Testis (tissue), 3 donors: ENCODE measurements around the gene TCP11L1. TPM values are rescaled to one million over a fixed set of nuclear protein-coding genes. Genes with fewer than 3 reads are reported as not detected.
"Not testable (repeated sequence)": the region's sequence is repeated elsewhere in the genome, so short reads cannot be mapped to it uniquely, and the experiment has no call there.

Experiments
- DNase-seq: peaks from one replicate; pipeline ENCODE4 v3.0.0-alpha.2; 2019
- H3K27ac ChIP-seq, 2 donors: fragments of 200-600 bp; sonication (generic); one replicate each; pipeline ENCODE4 v1.5.1; 2019
- H3K27me3 ChIP-seq: fragments of 200-600 bp; sonication (generic); one replicate; pipeline ENCODE4 v1.5.1; 2019
- H3K36me3 ChIP-seq: fragments of 200-600 bp; sonication (generic); one replicate; pipeline ENCODE4 v1.5.1; 2017; ENCODE audit warnings: low read depth; ENCODE audit errors: missing control alignments
- H3K4me1 ChIP-seq: fragments of 200-600 bp; sonication (generic); one replicate; pipeline ENCODE4 v1.5.1; 2019
- H3K4me3 ChIP-seq, 2 donors: fragments of 200-600 bp; sonication (generic); one replicate each; pipeline ENCODE4 v1.5.1; 2017 to 2019
- H3K9me3 ChIP-seq: fragments of 200-600 bp; sonication (generic); one replicate; pipeline ENCODE4 v1.5.1; 2017
- CTCF ChIP-seq, 3 experiments: fragments of 450-650 bp in 2 of 3; fragments of 200-600 bp in 1 of 3; sonication (generic) in 1 of 3; IDR thresholded peaks; one replicate each; pipeline ENCODE4 v1.5.1; 2016 to 2019; ENCODE audit warnings: antibody characterized with exemption in 3 of 3, mild to moderate bottlenecking in 2 of 3, moderate library complexity in 1 of 3
- POLR2A ChIP-seq: fragments of 450-650 bp; IDR thresholded peaks from one replicate; pipeline ENCODE4 v1.6.1; 2017; ENCODE audit warnings: antibody characterized with exemption, mild to moderate bottlenecking, moderate library complexity
- WGBS, 2 donors: methylation state at CpG; one replicate each; pipeline ENCODE4 v1.1.5; 2018; 5-methylcytosine and 5-hydroxymethylcytosine counted together
- intact Hi-C: fragments of 100-400 bp; cut with DNase I; formaldehyde crosslinking; loops from one replicate; pipeline ENCODE4 v1.15.1; 2023; ENCODE audit warnings: low total_unique reads
- polyA plus RNA-seq: library from polyadenylated mRNA; stranded (reverse); fragments of 350-450 nt; fragmentation: Illumina TruSeq; extraction: RNeasy Lipid Tissue Mini Kit (QIAGEN cat#74804); gene quantifications from one replicate; pipeline ENCODE4 v1.2.3, GENCODE V29; 2014; ENCODE audit warnings: low read depth, low replicate concordance; ENCODE audit not compliant: insufficient read depth
- total RNA-seq, 2 donors: library from RNA; depleted of rRNA; stranded (reverse); fragments of >200 nt; gene quantifications; one replicate each; pipeline ENCODE4 v1.2.3, GENCODE V29; 2016

Gene TCP11L1
- total and polyA plus RNA-seq, 3 donors from 2014 or later = 13.6 to 31.9 (median 26.6) TPM

GRCh38 chr11:33027233-33027632, 12.1 kb upstream of the TCP11L1 start:
- H3K4me1 ChIP-seq = no peaks in the 10 kb centered on the region
- TF ChIP-seq CTCF (IDR thresholded peaks at IDR 0.05) (no peak), POLR2A (no peak)
- intact Hi-C loops = no loop called here
- H3K4me3 ChIP-seq = no peak overlapping the region
- H3K36me3 ChIP-seq = no peaks in the 10 kb centered on the region
- no peaks in the 10 kb centered on the region for H3K27me3 ChIP-seq
- WGBS, 2 donors = 83 to 88% methylated on average over 2 of the region's 2 CpGs
- no peaks in the 10 kb centered on the region for H3K9me3 ChIP-seq
- no peak for DNase-seq
- no peak overlapping the region for H3K27ac ChIP-seq

- Histone ChIP-seq H3K4me1 (no peaks in the 10 kb centered on the region), H3K4me3 (no peak overlapping the region), H3K9me3 (no peaks in the 10 kb centered on the region), H3K36me3 (no peaks in the 10 kb centered on the region), H3K27ac (no peak overlapping the region), H3K27me3 (no peaks in the 10 kb centered on the region)
- WGBS, 2 donors = 71 to 72% methylated on average over 4 of the region's 4 CpGs
- intact Hi-C loops = no loop called here
- no peak for DNase-seq
- TF ChIP-seq CTCF (IDR thresholded peaks at IDR 0.05) = no peak
- TF ChIP-seq POLR2A = no peak
These were observed 11.4 kb upstream of the TCP11L1 start for GRCh38 chr11:33027846-33028536.

- TF ChIP-seq POLR2A = no peak
- no peaks in the 10 kb centered on the region for H3K27me3 ChIP-seq
- no peaks in the 10 kb centered on the region for H3K9me3 ChIP-seq
- no peaks in the 10 kb centered on the region for H3K36me3 ChIP-seq
- no peak for DNase-seq
- no peak overlapping the region for H3K27ac ChIP-seq
- no peak overlapping the region for H3K4me3 ChIP-seq
- intact Hi-C loops = no loop called here
- H3K4me1 ChIP-seq = no peaks in the 10 kb centered on the region
- 75% methylated on average over 2 of the region's 2 CpGs for WGBS, 2 donors
These were observed 10.8 kb upstream of the TCP11L1 start for GRCh38 chr11:33028537-33028914.

GRCh38 chr11:33029218-33029617, 10.2 kb upstream of the TCP11L1 start:
- H3K9me3 ChIP-seq, H3K4me3 ChIP-seq, DNase-seq, H3K36me3 ChIP-seq, H3K27ac ChIP-seq, intact Hi-C loops, H3K27me3 ChIP-seq, H3K4me1 ChIP-seq: not testable (repeated sequence)
- 89 to 93% methylated on average over 6 of the region's 6 CpGs for WGBS, 2 donors

GRCh38 chr11:33033493-33033892, 5.9 kb upstream of the TCP11L1 start:
- intact Hi-C loops = no loop called here
- 77 to 93% methylated on average over 4 of the region's 4 CpGs for WGBS, 2 donors

More at GRCh38 chr11:33033493-33033892, 5.9 kb upstream of the TCP11L1 start:
- H3K27ac ChIP-seq = no peak overlapping the region
- TF ChIP-seq POLR2A (no peak), CTCF (IDR thresholded peaks at IDR 0.05) (no peak)
- H3K4me1 ChIP-seq = no peaks in the 10 kb centered on the region
- no peaks in the 10 kb centered on the region for H3K27me3 ChIP-seq
- H3K4me3 ChIP-seq = no peak overlapping the region
- no peaks in the 10 kb centered on the region for H3K9me3 ChIP-seq
- no peak for DNase-seq
- no peaks in the 10 kb centered on the region for H3K36me3 ChIP-seq
